Mesenchymal stem cell (in vitro differentiated cells and primary cell): Measurements from ENCODE around the gene NUBP2.

Experiments
- DNase-seq: peaks from one replicate; pipeline ENCODE4 v3.0.0-alpha.2; 2013
- H2AFZ ChIP-seq: one replicate; pipeline ENCODE4 v1.6.1; 2013; ENCODE audit warnings: low read depth, mild to moderate bottlenecking, control low read depth, inconsistent platforms, low read length, moderate library complexity
- H2AK5ac ChIP-seq: 2 replicates; pipeline ENCODE4 v1.6.1; 2013; ENCODE audit warnings: low read length, moderate library complexity, mild to moderate bottlenecking, inconsistent platforms; ENCODE audit not compliant: severe bottlenecking
- H2BK120ac ChIP-seq: one replicate; pipeline ENCODE4 v1.6.1; 2013; ENCODE audit warnings: low read depth, mild to moderate bottlenecking, inconsistent platforms, low read length, moderate library complexity
- H2BK12ac ChIP-seq, 2 experiments: one replicate each; pipeline ENCODE4 v1.6.1; 2013; ENCODE audit warnings: inconsistent platforms in 2 of 2, low read length in 2 of 2, mild to moderate bottlenecking in 2 of 2, moderate library complexity in 2 of 2, control low read depth in 1 of 2
- H2BK15ac ChIP-seq: one replicate; pipeline ENCODE4 v1.6.1; 2013; ENCODE audit warnings: mild to moderate bottlenecking, low read depth, inconsistent platforms; ENCODE audit not compliant: poor library complexity, severe bottlenecking
- H2BK5ac ChIP-seq: 2 replicates; pipeline ENCODE4 v1.6.1; 2013; ENCODE audit warnings: low read depth, mild to moderate bottlenecking, low read length, control low read depth, inconsistent platforms; ENCODE audit not compliant: poor library complexity, severe bottlenecking
- H3K14ac ChIP-seq, 2 experiments: one replicate each; pipeline ENCODE4 v1.6.1; 2013; ENCODE audit warnings: inconsistent platforms in 2 of 2, low read length in 2 of 2, control low read depth in 1 of 2, mild to moderate bottlenecking in 1 of 2, moderate library complexity in 1 of 2
- H3K18ac ChIP-seq, 2 experiments: one replicate each; pipeline ENCODE4 v1.6.1; 2013; ENCODE audit warnings: inconsistent platforms in 2 of 2, low read length in 2 of 2, control low read depth in 1 of 2, low read depth in 1 of 2, mild to moderate bottlenecking in 1 of 2
- H3K23ac ChIP-seq, 2 experiments: one replicate each; pipeline ENCODE4 v1.6.1; 2013; ENCODE audit warnings: inconsistent platforms in 2 of 2, low read length in 2 of 2, mild to moderate bottlenecking in 2 of 2, moderate library complexity in 2 of 2, control low read depth in 1 of 2
- H3K27ac ChIP-seq: 2 replicates; pipeline ENCODE4 v1.5.1; 2013; ENCODE audit warnings: mild to moderate bottlenecking, moderate library complexity, low read length, control low read depth, inconsistent platforms; ENCODE audit not compliant: poor library complexity, severe bottlenecking
- H3K27me3 ChIP-seq, 2 experiments: 2 replicates each; pipeline versions ENCODE4 v1.6.1 to v1.7.0; 2013; ENCODE audit warnings: low read length in 2 of 2, mild to moderate bottlenecking in 2 of 2, moderate library complexity in 2 of 2, control low read depth in 1 of 2, inconsistent platforms in 1 of 2; ENCODE audit not compliant: control insufficient read depth in 1 of 2, insufficient read depth in 1 of 2
- H3K36me3 ChIP-seq, 2 experiments: 2 replicates each; pipeline versions ENCODE4 v1.6.1 to v1.7.0; 2013; ENCODE audit warnings: low read length in 2 of 2, control low read depth in 1 of 2, inconsistent platforms in 1 of 2, low read depth in 1 of 2, mild to moderate bottlenecking in 1 of 2; ENCODE audit not compliant: insufficient read depth in 2 of 2, control insufficient read depth in 1 of 2
- H3K4ac ChIP-seq, 2 experiments: one replicate each; pipeline ENCODE4 v1.6.1; 2013; ENCODE audit warnings: inconsistent platforms in 2 of 2, low read length in 2 of 2, mild to moderate bottlenecking in 2 of 2, moderate library complexity in 2 of 2, control low read depth in 1 of 2, low read depth in 1 of 2
- H3K4me1 ChIP-seq: 2 replicates; pipeline ENCODE4 v1.6.1; 2013; ENCODE audit warnings: low read depth, low read length, control low read depth; ENCODE audit not compliant: control insufficient read depth, insufficient read depth
- H3K4me2 ChIP-seq: 2 replicates; pipeline ENCODE4 v1.6.1; 2013; ENCODE audit warnings: low read length, mild to moderate bottlenecking, inconsistent platforms; ENCODE audit not compliant: poor library complexity, severe bottlenecking
- H3K4me3 ChIP-seq, 2 experiments: 2 replicates each; pipeline versions ENCODE4 v1.5.1 to v1.7.0; 2013; ENCODE audit warnings: low read length in 2 of 2, mild to moderate bottlenecking in 2 of 2, control low read depth in 1 of 2, low read depth in 1 of 2; ENCODE audit not compliant: insufficient read depth in 1 of 2
- H3K79me1 ChIP-seq: replicated peaks from 2 replicates; pipeline ENCODE4 v1.6.1; 2013; ENCODE audit warnings: mild to moderate bottlenecking, control low read depth, low read length, inconsistent platforms; ENCODE audit not compliant: poor library complexity, severe bottlenecking
- H3K9ac ChIP-seq: 2 replicates; pipeline ENCODE4 v1.7.0; 2013; ENCODE audit warnings: mild to moderate bottlenecking, low read length, moderate library complexity
- H3K9me3 ChIP-seq: 2 replicates; pipeline ENCODE4 v1.7.0; 2013; ENCODE audit warnings: mild to moderate bottlenecking, low read length; ENCODE audit not compliant: control insufficient read depth
- H4K8ac ChIP-seq: one replicate; pipeline ENCODE4 v1.6.1; 2013; ENCODE audit warnings: inconsistent platforms, mild to moderate bottlenecking, low read length, moderate library complexity
- H4K91ac ChIP-seq: one replicate; pipeline ENCODE4 v1.6.1; 2013; ENCODE audit warnings: mild to moderate bottlenecking, low read length, inconsistent platforms
- WGBS: methylation state at CpG from one replicate; pipeline ENCODE4 v1.1.7; 2013; ENCODE audit warnings: mixed read lengths; 5-methylcytosine and 5-hydroxymethylcytosine counted together

Gene NUBP2

DNA sequence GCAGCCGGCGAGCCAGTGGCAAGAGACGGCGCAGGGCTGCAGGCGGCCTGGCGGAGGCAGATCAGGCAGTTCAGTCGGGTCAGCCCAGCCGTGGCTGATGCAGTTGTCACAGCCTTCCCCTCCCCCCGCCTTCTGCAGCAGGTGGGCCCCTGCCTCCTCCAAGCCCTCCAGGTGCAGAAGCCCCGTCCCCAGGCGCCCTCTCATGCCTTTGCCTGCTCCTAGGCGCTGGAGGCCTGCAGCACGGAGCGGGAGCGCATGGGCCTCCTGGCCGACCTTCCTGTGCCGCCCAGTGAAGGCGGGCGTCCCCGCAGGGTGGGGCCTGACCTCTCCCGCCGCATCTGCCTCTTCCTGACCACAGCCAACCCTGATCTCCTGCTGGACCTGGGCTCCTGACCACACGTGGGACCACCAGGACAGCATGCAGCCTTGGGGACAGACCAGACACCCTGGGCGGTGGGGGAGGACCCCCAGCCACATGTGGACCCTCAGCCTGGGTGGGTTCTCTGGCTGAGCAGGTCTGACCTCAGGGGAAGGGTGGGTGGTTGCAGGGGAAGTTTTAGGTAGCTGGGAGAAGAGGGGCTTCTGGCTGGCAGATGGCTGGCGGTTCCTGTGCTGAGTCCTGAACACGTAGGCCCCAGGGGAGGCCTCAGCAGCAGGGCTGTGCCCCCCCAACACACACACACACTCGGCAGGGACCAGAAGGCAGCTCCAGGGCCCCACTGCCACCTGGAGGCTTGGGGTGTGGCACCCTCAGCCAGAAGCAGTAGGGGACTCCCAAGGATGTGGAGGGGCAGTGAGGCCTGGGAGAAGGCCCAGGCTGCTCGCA is 6.7 kb upstream of the NUBP2 start:
- Histone ChIP-seq H2BK120ac (no peak overlapping the region), H3K18ac (no peak overlapping the region), H3K9ac (no peak overlapping the region)

DNA sequence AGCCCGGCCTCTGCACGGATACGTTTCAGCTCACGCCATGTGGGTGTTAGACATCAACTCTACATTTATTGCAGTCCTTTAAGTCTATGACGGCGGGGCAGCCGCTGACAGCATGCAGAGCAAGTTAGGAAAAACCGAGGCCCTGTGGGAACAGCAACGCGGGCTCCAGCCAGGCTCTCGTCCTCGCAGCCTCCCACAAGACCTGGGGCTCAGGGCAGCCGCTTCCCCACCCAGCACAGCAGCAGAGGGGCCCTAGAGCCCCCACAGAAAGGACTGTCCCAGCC is 6.1 kb upstream of the NUBP2 start:
- H3K14ac ChIP-seq = no peak overlapping the region
- H2AFZ ChIP-seq = no peak overlapping the region
- H3K4me2 ChIP-seq = no peak overlapping the region
- no peak overlapping the region for H3K27ac ChIP-seq
- no peak overlapping the region for H3K23ac ChIP-seq
- H3K4ac ChIP-seq = no peak overlapping the region
- H2BK15ac ChIP-seq = no peak overlapping the region
- H3K18ac ChIP-seq = no peak overlapping the region
- no peaks in the 10 kb centered on the region for H3K27me3 ChIP-seq
- H2BK12ac ChIP-seq = no peak overlapping the region
- peaks cover 62% of the 10 kb centered on the region for H3K4me1 ChIP-seq
- no peak overlapping the region for H3K9ac ChIP-seq
- no peak overlapping the region for H3K4me3 ChIP-seq
- H3K79me1 ChIP-seq = peaks cover 39% of the 10 kb centered on the region
- no peak overlapping the region for H4K91ac ChIP-seq
- no peaks in the 10 kb centered on the region for H3K9me3 ChIP-seq
- peaks cover 53 to 67% of the 10 kb centered on the region in 2 experiments for H3K36me3 ChIP-seq
- H2BK120ac ChIP-seq = no peak overlapping the region
- DNase-seq = no peak
- 93% methylated on average over 13 of the region's 13 CpGs for WGBS
- H4K8ac ChIP-seq = no peak overlapping the region
- no peak overlapping the region for H2BK5ac ChIP-seq
- H2AK5ac ChIP-seq = no peak overlapping the region

More for the DNA sequence above, 6.7 kb upstream of the NUBP2 start:
- Histone ChIP-seq H4K8ac (no peak overlapping the region), H2BK5ac (no peak overlapping the region), H2BK15ac (no peak overlapping the region), H2AFZ (no peak overlapping the region), H4K91ac (no peak overlapping the region), H3K23ac (no peak overlapping the region), H3K36me3 (peaks cover 53 to 64% of the 10 kb centered on the region in 2 experiments), H2BK12ac (no peak overlapping the region), H3K4me3 (no peak overlapping the region), H2AK5ac (no peak overlapping the region), H3K4me1 (peaks cover 59% of the 10 kb centered on the region), H3K27ac (no peak overlapping the region), H3K4me2 (no peak overlapping the region), H3K79me1 (peaks cover 38% of the 10 kb centered on the region), H3K27me3 (no peaks in the 10 kb centered on the region), H3K4ac (no peak overlapping the region), H3K9me3 (no peaks in the 10 kb centered on the region), H3K14ac (no peak overlapping the region)
- no peak for DNase-seq
- WGBS = over 99% methylated on average over 27 of the region's 28 CpGs

DNA sequence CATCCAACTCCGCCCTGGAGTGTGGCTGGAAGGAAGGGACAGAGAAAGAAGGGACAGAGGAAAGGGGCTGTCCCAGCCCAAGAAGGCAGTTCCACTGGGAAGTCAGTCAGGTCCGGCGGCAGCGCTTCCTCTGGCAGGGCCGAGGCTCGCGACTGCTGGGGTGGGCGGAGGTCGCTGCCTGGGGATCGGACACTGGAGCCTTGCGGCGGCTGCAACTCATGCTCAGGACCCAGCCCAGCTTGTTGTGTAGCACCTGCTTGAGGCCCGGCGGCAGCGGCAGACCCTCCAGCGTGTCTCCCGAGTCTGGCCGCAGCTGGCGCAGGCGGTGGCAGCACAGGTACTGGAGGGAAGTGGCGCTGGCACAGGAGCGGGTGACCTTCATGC is 5.8 kb upstream of the NUBP2 start:
- Histone ChIP-seq H3K9me3 (no peaks in the 10 kb centered on the region), H2BK5ac (no peak overlapping the region), H4K91ac (no peak overlapping the region), H3K4me2 (no peak overlapping the region), H3K14ac (no peak overlapping the region), H4K8ac (no peak overlapping the region), H3K4me1 (peaks cover 62% of the 10 kb centered on the region), H3K9ac (no peak overlapping the region), H2AK5ac (no peak overlapping the region), H3K36me3 (peaks cover 52 to 67% of the 10 kb centered on the region in 2 experiments), H2BK15ac (no peak overlapping the region), H2BK12ac (no peak overlapping the region), H2BK120ac (no peak overlapping the region), H3K4ac (no peak overlapping the region), H3K27me3 (no peaks in the 10 kb centered on the region), H3K4me3 (no peak overlapping the region), H3K79me1 (peaks cover 39% of the 10 kb centered on the region), H2AFZ (no peak overlapping the region), H3K23ac (no peak overlapping the region), H3K18ac (no peak overlapping the region), H3K27ac (no peak overlapping the region)
- WGBS = 96% methylated on average over 22 of the region's 22 CpGs
- no peak for DNase-seq

DNA sequence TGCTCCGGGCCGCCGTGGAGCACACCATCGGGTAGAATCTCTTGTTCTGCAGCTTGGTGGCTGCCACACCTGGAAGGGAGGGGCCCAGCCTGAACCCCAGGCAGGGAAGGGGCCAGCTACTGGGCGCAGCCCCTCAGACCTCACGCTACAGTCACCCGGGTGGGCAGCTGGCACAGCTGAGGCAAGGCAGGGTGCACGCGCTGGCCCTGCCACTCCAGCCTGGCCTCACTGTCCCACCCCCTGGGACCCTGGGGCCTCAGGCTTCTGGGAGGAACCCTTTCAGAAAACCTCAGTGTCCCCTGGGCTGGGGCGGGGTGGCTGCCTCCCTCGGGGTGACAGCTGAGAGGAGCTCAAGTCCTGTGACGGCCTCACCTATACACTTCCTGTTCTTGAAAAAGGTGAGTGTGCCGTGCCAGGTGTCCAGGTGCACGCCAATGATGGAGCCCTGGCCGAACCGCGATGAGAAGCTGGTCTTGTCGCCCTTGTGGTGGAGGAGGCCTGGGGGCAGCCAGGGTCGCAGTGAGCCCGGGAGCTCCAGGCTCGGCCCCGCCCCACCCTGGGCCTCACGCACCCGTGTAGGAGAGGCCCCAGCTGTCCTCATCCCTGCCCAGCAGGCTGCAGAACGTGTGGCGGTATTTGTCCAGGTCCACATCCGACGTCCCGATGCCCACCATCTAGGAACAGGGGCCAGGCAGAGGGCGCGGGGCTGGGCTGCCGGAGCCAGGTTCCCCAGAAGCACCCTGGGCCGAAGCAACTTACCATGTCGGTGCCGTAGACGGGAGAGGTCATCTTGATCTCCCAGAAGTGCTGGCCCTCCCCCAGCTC is 5.2 kb upstream of the NUBP2 start:
- peaks cover 58% of the 10 kb centered on the region for H3K4me1 ChIP-seq
- H3K9me3 ChIP-seq = no peaks in the 10 kb centered on the region
- no peak overlapping the region for H2BK15ac ChIP-seq
- H3K23ac ChIP-seq = no peak overlapping the region
- H2AK5ac ChIP-seq = no peak overlapping the region
- peak overlapping the region; percentile 19 for H3K4me2 ChIP-seq
- no peak overlapping the region for H3K4ac ChIP-seq
- DNase-seq = no peak
- 92% methylated on average over 36 of the region's 36 CpGs for WGBS
- no peak overlapping the region for H3K18ac ChIP-seq
- H2AFZ ChIP-seq = no peak overlapping the region
- H3K27ac ChIP-seq = no peak overlapping the region
- H2BK120ac ChIP-seq = no peak overlapping the region
- H3K4me3 ChIP-seq = no peak overlapping the region
- no peak overlapping the region for H3K9ac ChIP-seq
- H4K8ac ChIP-seq = no peak overlapping the region
- no peak overlapping the region for H2BK5ac ChIP-seq
- no peak overlapping the region for H4K91ac ChIP-seq
- no peaks in the 10 kb centered on the region for H3K27me3 ChIP-seq
- H2BK12ac ChIP-seq = no peak overlapping the region
- no peak overlapping the region for H3K14ac ChIP-seq
- peaks cover 39% of the 10 kb centered on the region for H3K79me1 ChIP-seq
- peaks cover 50 to 67% of the 10 kb centered on the region in 2 experiments for H3K36me3 ChIP-seq
